HG03103 (cell line): Measurements from ENCODE around the gene C6orf15.
"Not testable (repeated sequence)": the region's sequence is repeated elsewhere in the genome, so short reads cannot be mapped to it uniquely, and the experiment has no call there.

Experiments
- ATAC-seq: cut with Tn5 transposase; IDR thresholded peaks from one replicate; pipeline ENCODE4 v1.9.1; 2021; ENCODE audit warnings: low read depth; ENCODE audit not compliant: unreplicated experiment

The C6orf15 gene

DNA sequence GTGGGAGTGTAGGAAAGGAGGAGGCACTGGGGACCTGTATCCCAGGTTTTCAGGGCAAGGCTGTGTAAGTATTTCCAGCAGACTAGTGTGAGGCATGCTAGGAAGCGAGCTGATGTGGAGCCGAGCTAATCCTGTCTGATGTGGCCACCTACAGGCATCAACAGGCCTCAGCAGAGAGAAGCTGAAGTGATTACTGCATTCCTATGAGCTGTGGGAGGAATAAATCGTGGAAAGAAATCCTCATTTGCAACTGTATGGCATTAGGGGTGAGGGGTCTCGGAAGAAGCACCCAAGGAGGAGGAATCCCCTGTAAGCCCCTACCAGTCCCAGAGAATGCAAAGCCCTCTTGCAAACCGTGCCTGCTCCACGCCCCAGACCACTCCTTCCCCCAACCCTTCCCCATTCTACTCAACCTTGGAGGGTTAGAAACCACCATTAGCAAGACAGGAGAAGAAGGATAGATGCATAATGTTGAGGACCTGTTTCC lies 41.6 kb downstream of the C6orf15 start:
- ATAC-seq, result no peak

DNA sequence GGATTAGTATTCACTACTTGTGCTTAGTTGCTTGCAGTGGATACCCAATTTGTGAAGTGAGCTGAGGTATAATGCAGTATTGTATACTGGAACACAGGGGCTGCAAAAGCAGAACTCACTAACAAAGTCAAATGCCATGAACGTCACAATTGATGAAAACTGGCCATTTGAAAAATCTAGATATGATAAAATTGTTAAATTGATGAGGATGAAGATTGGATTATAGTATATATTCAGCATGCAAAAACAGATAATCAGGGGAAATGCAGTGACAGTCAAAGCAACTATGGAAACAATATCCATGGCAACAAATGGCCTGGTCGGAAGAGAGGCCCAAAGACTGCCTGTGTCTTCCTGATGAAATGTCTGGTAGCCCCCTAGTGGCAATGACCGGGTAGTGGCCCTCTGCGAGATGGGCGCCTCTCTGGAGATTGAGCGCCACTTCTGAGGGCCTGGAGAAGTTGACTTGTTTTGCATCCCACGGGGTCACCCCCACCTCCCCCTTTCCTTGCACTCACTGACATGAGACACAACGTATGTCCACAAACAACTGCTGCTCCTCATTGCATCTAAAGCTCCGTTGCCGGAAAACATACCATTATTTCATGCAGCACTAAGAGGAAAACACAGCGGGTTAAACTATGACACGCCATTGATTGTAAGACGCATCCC lies 43.6 kb downstream of the C6orf15 start:
- ATAC-seq, result no peak

DNA sequence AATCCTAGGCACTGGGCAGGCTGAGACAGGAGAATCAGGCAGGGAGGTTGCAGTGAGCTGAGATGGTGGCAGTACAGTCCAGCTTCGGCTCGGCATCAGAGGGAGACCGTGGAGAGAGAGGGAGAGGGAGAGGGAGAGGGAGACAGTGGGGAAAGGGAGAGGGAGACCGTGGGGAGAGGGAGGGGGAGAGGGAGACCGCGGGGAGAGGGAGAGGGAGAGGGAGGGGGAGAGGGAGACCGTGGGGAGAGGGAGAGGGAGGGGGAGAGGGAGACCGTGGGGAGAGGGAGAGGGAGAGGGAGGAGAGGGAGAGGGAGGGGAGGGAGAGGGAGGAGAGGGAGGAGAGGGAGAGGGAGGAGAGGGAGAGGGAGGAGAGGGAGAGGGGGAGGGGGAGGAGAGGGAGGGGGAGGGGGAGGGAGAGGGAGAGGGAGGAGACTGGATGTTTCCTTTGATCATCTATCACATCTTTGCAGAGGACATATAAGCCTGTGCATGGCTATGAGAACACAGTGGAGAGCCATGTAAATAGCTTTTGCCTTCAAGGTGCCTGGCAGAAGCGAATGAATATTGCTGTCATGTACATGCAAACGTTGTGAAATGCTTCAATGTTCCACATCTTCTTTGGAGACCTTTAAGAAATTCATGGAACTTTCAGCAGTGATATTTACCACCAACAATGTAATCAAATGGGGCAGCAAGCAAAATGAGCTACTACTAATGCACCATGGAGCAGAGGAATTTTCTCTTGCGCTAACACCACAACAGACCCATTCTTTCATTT lies 44.3 kb downstream of the C6orf15 start:
- not testable (repeated sequence) for ATAC-seq

DNA sequence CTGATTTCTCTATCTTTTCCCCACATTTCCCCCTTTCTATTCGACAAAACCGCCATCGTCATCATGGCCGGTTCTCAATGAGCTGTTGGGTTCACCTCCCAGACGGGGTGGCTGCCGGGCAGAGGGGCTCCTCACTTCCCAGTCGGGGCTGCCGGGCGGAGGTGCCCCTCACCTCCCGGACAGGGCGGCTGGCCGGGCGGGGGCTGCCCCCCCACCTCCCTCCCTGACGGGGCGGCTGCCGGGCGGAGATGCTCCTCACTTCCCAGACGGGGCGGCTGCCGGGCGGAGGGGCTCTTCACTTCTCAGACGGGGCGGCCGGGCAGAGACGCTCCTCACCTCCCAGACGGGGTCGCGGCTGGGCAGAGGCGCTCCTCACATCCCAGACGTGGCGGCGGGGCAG lies 45.3 kb downstream of the C6orf15 start:
- not testable (repeated sequence) for ATAC-seq

DNA sequence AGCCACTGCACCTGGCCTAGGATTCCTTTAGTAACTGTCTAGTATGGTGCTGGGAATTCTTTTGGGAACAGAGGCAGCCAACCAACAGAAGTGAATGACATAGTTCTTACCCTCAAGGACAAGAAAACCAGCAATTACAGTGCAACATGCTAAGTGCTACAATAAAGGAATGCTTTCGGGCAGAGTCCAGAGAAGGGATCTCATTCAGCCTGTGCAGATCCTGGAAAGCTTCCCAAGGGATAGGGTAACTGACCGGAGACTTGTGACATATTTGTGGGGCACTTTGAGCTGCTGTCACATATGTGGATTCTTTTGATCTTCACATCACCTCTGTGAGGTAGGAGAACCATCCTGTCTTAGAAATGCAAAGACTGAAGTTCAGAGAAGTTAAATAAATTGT lies 46.8 kb downstream of the C6orf15 start:
- ATAC-seq, result no peak

DNA sequence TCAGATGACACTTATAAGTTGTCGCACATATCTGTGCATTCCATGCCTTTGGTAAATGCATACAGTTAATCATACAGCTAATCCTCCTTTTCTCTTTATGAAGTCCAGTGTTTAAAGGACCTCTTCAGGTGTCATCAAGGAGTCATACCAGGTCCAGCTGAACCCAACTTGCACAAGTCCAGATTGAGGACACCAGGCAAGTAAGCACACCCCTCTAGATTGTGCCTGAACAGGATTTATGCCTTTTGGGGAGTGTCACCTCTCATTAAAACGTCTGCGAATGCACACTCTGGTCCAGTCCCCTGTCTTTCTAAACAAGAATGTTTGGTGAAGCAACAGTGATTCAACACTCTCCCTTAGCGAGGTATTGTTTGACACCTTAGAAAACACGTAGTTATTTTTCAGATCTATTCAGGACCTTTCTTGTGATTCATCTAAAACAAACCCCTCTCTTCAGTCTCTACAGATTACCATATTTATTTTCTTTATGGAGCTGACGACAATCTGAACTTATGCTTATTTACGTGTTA lies 48.4 kb downstream of the C6orf15 start:
- no peak for ATAC-seq
